H9 (cell line): ENCODE results near the gene ZNF469. TPM values are rescaled to one million over a fixed set of nuclear protein-coding genes. Genes with fewer than 3 reads are reported as not detected.

Source experiments
- DNase-seq: peaks from one replicate; pipeline ENCODE4 v3.0.0-alpha.2; 2017
- H2AFZ ChIP-seq: one replicate; pipeline ENCODE4 v1.6.1; 2013; ENCODE audit warnings: mild to moderate bottlenecking, low read length, control low read depth, moderate library complexity
- H2AK5ac ChIP-seq: 2 replicates; pipeline ENCODE4 v1.6.1; 2013; ENCODE audit warnings: low read length, control low read depth, mixed read lengths; ENCODE audit not compliant: insufficient read length
- H2BK120ac ChIP-seq: one replicate; pipeline ENCODE4 v1.6.1; 2013; ENCODE audit warnings: low read depth, mild to moderate bottlenecking, low read length, control low read depth, inconsistent platforms; ENCODE audit not compliant: poor library complexity, severe bottlenecking
- H2BK12ac ChIP-seq: 2 replicates; pipeline ENCODE4 v1.6.1; 2013; ENCODE audit warnings: low read length, control low read depth, mixed read lengths, low read depth; ENCODE audit not compliant: insufficient read length
- H2BK15ac ChIP-seq: 2 replicates; pipeline ENCODE4 v1.6.1; 2013; ENCODE audit warnings: low read depth, low read length, control low read depth
- H2BK20ac ChIP-seq: one replicate; pipeline ENCODE4 v1.6.1; 2013; ENCODE audit warnings: low read depth, mild to moderate bottlenecking, low read length, control low read depth, inconsistent platforms; ENCODE audit not compliant: poor library complexity, severe bottlenecking
- H2BK5ac ChIP-seq: 2 replicates; pipeline ENCODE4 v1.6.1; 2013; ENCODE audit warnings: low read length, control low read depth, mixed read lengths; ENCODE audit not compliant: insufficient read length
- H3K14ac ChIP-seq: 2 replicates; pipeline ENCODE4 v1.6.1; 2013; ENCODE audit warnings: low read length, control low read depth; ENCODE audit not compliant: insufficient read depth
- H3K18ac ChIP-seq: 2 replicates; pipeline ENCODE4 v1.6.1; 2013; ENCODE audit warnings: low read depth, mild to moderate bottlenecking, mixed read lengths, low read length, control low read depth; ENCODE audit not compliant: insufficient read length
- H3K23ac ChIP-seq: 2 replicates; pipeline ENCODE4 v1.6.1; 2013; ENCODE audit warnings: low read length, control low read depth, mixed read lengths, low read depth; ENCODE audit not compliant: insufficient read length
- H3K23me2 ChIP-seq: 2 replicates; pipeline ENCODE4 v1.6.1; 2013; ENCODE audit warnings: low read depth, mild to moderate bottlenecking, mixed read lengths, low read length, control low read depth; ENCODE audit not compliant: insufficient read length, poor library complexity, severe bottlenecking
- H3K27ac ChIP-seq: 2 replicates; pipeline ENCODE4 v1.5.1; 2013; ENCODE audit warnings: low read length, control low read depth, mixed read lengths, low read depth; ENCODE audit not compliant: insufficient read length
- H3K27me3 ChIP-seq: 2 replicates; pipeline ENCODE4 v1.6.1; 2013; ENCODE audit warnings: low read length, control low read depth, inconsistent platforms; ENCODE audit not compliant: insufficient read depth
- H3K4ac ChIP-seq: 2 replicates; pipeline ENCODE4 v1.6.1; 2013; ENCODE audit warnings: low read depth, mild to moderate bottlenecking, control low read depth, inconsistent platforms, low read length, moderate library complexity
- H3K4me1 ChIP-seq: 2 replicates; pipeline ENCODE4 v1.6.1; 2013; ENCODE audit warnings: low read length, control low read depth, inconsistent platforms; ENCODE audit not compliant: insufficient read depth
- H3K4me2 ChIP-seq: 2 replicates; pipeline ENCODE4 v1.6.1; 2013; ENCODE audit warnings: low read length, control low read depth, mixed read lengths; ENCODE audit not compliant: insufficient read length, insufficient read depth
- H3K56ac ChIP-seq: 2 replicates; pipeline ENCODE4 v1.6.1; 2013; ENCODE audit warnings: low read depth, mild to moderate bottlenecking, mixed read lengths, low read length, control low read depth; ENCODE audit not compliant: insufficient read length
- H3K79me1 ChIP-seq: 2 replicates; pipeline ENCODE4 v1.6.1; 2013; ENCODE audit warnings: low read depth, mild to moderate bottlenecking, moderate library complexity, low read length, control low read depth, inconsistent platforms; ENCODE audit not compliant: insufficient read depth, poor library complexity, severe bottlenecking
- H3K79me2 ChIP-seq: 2 replicates; pipeline ENCODE4 v1.6.1; 2013; ENCODE audit warnings: low read length, control low read depth, inconsistent platforms; ENCODE audit not compliant: insufficient read depth
- H3K9ac ChIP-seq: 2 replicates; pipeline ENCODE4 v1.6.1; 2013; ENCODE audit warnings: low read length, control low read depth, mixed read lengths; ENCODE audit not compliant: insufficient read length; ENCODE audit errors: extremely low read depth
- H3K9me3 ChIP-seq: one replicate; pipeline ENCODE4 v1.6.1; 2013; ENCODE audit warnings: low read depth, low read length, inconsistent platforms; ENCODE audit not compliant: control insufficient read depth
- H3T11ph ChIP-seq: one replicate; pipeline ENCODE4 v1.6.1; 2013; ENCODE audit warnings: mild to moderate bottlenecking, low read length, control low read depth, inconsistent platforms
- H4K20me1 ChIP-seq: one replicate; pipeline ENCODE4 v1.6.1; 2013; ENCODE audit not compliant: control insufficient read depth, insufficient read length, insufficient read depth
- H4K5ac ChIP-seq: 2 replicates; pipeline ENCODE4 v1.6.1; 2013; ENCODE audit warnings: low read depth, mild to moderate bottlenecking, mixed read lengths, low read length, control low read depth; ENCODE audit not compliant: insufficient read length
- H4K8ac ChIP-seq: replicated peaks from 2 replicates; pipeline ENCODE4 v1.6.1; 2013; ENCODE audit warnings: low read length, control low read depth, mixed read lengths, low read depth; ENCODE audit not compliant: insufficient read length
- H4K91ac ChIP-seq: 2 replicates; pipeline ENCODE4 v1.6.1; 2013; ENCODE audit warnings: low read depth, mild to moderate bottlenecking, moderate library complexity, mixed read lengths, low read length, control low read depth; ENCODE audit not compliant: insufficient read length
- H3K27ac Mint-ChIP-seq, 3 experiments: 2 replicates in 2 of 3; 3 replicates in 1 of 3; pipeline ENCODE4 v1.8.0; 2020 to 2021; ENCODE audit warnings: mixed read lengths in 3 of 3, mild to moderate bottlenecking in 1 of 3, moderate library complexity in 1 of 3
- H3K27me3 Mint-ChIP-seq: 2 replicates; pipeline ENCODE4 v1.8.0; 2021; ENCODE audit warnings: low read depth, mild to moderate bottlenecking, moderate library complexity, mixed read lengths
- H3K36me3 Mint-ChIP-seq, 3 experiments: 2 replicates in 2 of 3; 3 replicates in 1 of 3; pipeline ENCODE4 v1.8.0; 2020 to 2021; ENCODE audit warnings: low read depth in 3 of 3, mixed read lengths in 3 of 3; ENCODE audit not compliant: insufficient read depth in 1 of 3
- H3K4me1 Mint-ChIP-seq, 2 experiments: 2 replicates each; pipeline ENCODE4 v1.8.0; 2020; ENCODE audit warnings: mixed read lengths in 2 of 2
- H3K4me3 Mint-ChIP-seq, 2 experiments: 2 replicates in 1 of 2; 3 replicates in 1 of 2; pipeline ENCODE4 v1.8.0; 2020 to 2021; ENCODE audit warnings: mild to moderate bottlenecking in 2 of 2, mixed read lengths in 2 of 2, moderate library complexity in 1 of 2
- H3K9me3 Mint-ChIP-seq, 2 experiments: 2 replicates in 1 of 2; 3 replicates in 1 of 2; pipeline ENCODE4 v1.8.0; 2020; ENCODE audit warnings: mild to moderate bottlenecking in 2 of 2, mixed read lengths in 2 of 2, moderate library complexity in 1 of 2
- WGBS: extraction: QIAGEN DNeasy Blood & Tissue Kit; methylation state at CpG from one replicate; pipeline ENCODE4 v1.1.7; 2013; ENCODE audit warnings: missing lambda C conversion rate, low lambda C conversion rate, mixed read lengths; ENCODE audit not compliant: insufficient read length; ENCODE audit errors: extremely low coverage; 5-methylcytosine and 5-hydroxymethylcytosine counted together
- total RNA-seq: library from RNA; stranded (reverse); gene quantifications from 2 replicates; pipeline ENCODE4 v1.2.1, GENCODE V29; 2021
- TF ChIP-seq, protein P1 (sequence below): fragments of 200-600 bp; sonication (generic); conservative IDR thresholded peaks from 3 replicates; pipeline ENCODE4 v1.8.0; 2021; ENCODE audit warnings: antibody characterized with exemption, mild to moderate bottlenecking

The ZNF469 gene
- total RNA-seq, 1 experiment from 2014 or later = 4.4 TPM

DNA sequence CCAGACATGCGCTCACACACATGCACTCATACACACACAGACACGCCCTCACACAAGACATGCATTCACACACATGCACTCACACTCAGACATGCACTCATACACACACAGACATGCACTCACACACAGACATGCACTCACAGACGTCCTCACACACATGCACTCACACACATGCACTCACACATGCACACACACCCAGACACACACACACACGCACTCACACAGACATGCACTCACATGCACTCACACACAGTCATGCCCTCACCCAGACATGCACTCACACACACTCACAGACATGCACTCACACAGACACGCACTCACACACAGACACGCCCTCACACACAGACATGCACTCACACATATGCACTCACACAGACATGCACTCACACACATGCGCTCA is 2.1 kb upstream of the ZNF469 start:
- Histone ChIP-seq H3K9ac (no peak overlapping the region), H3K9me3 (no peaks in the 10 kb centered on the region), H3K79me2 (no peaks in the 10 kb centered on the region), H3K23me2 (peaks cover 2% of the 10 kb centered on the region), H3K27me3 (peaks cover 13% of the 10 kb centered on the region; the same call in 1 of the 2 replicates), H4K5ac (no peak overlapping the region), H3K79me1 (no peaks in the 10 kb centered on the region), H3K18ac (no peak overlapping the region), H3K4me1 (peaks cover 3% of the 10 kb centered on the region; the same call in 1 of the 2 replicates), H2BK20ac (no peak overlapping the region), H2BK12ac (no peak overlapping the region), H4K8ac (no peak overlapping the region), H3T11ph (no peak overlapping the region), H2BK15ac (no peak overlapping the region), H2AK5ac (no peak overlapping the region), H4K91ac (no peak overlapping the region), H3K4me2 (no peak overlapping the region), H4K20me1 (no peaks in the 10 kb centered on the region), H2BK5ac (no peak overlapping the region), H3K56ac (no peak overlapping the region), H2BK120ac (no peak overlapping the region), H2AFZ (no peak overlapping the region), H3K27ac (no peak overlapping the region), H3K4ac (no peak overlapping the region), H3K23ac (no peak overlapping the region), H3K14ac (no peak overlapping the region)
- H3K9me3 Mint-ChIP-seq = no peaks in the 10 kb centered on the region
- H3K4me3 Mint-ChIP-seq = no peak overlapping the region
- H3K36me3 Mint-ChIP-seq = no peaks in the 10 kb centered on the region
- no CpG with 5 or more reads among the region's 7 CpGs for WGBS
- TF ChIP-seq, protein P1, sequence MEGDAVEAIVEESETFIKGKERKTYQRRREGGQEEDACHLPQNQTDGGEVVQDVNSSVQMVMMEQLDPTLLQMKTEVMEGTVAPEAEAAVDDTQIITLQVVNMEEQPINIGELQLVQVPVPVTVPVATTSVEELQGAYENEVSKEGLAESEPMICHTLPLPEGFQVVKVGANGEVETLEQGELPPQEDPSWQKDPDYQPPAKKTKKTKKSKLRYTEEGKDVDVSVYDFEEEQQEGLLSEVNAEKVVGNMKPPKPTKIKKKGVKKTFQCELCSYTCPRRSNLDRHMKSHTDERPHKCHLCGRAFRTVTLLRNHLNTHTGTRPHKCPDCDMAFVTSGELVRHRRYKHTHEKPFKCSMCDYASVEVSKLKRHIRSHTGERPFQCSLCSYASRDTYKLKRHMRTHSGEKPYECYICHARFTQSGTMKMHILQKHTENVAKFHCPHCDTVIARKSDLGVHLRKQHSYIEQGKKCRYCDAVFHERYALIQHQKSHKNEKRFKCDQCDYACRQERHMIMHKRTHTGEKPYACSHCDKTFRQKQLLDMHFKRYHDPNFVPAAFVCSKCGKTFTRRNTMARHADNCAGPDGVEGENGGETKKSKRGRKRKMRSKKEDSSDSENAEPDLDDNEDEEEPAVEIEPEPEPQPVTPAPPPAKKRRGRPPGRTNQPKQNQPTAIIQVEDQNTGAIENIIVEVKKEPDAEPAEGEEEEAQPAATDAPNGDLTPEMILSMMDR = no peak
- H3K27me3 Mint-ChIP-seq = peaks cover 29% of the 10 kb centered on the region
- peaks cover 12% of the 10 kb centered on the region in 2 experiments for H3K4me1 Mint-ChIP-seq
- no peak overlapping the region for H3K27ac Mint-ChIP-seq
- no peak for DNase-seq
